Fibroblast of pulmonary artery (primary cell): Measurements from ENCODE around the gene EEA1.
"Not testable (repeated sequence)": the region's sequence is repeated elsewhere in the genome, so short reads cannot be mapped to it uniquely, and the experiment has no call there.

ENCODE experiments used
- DNase-seq: peaks from one replicate; pipeline ENCODE4 v3.0.0-alpha.2; 2010; ENCODE audit warnings: low read depth
- H3K4me3 ChIP-seq: replicated peaks from 2 replicates; pipeline ENCODE4 v1.5.1; 2011; ENCODE audit warnings: low read depth, mild to moderate bottlenecking, control low read depth, low read length, moderate library complexity
- TF ChIP-seq, protein P1 (sequence below): IDR thresholded peaks from 2 replicates; pipeline ENCODE4 v1.5.1; 2011; ENCODE audit warnings: mild to moderate bottlenecking, control low read depth, low read length, inconsistent platforms; ENCODE audit errors: missing control alignments

The EEA1 gene

DNA sequence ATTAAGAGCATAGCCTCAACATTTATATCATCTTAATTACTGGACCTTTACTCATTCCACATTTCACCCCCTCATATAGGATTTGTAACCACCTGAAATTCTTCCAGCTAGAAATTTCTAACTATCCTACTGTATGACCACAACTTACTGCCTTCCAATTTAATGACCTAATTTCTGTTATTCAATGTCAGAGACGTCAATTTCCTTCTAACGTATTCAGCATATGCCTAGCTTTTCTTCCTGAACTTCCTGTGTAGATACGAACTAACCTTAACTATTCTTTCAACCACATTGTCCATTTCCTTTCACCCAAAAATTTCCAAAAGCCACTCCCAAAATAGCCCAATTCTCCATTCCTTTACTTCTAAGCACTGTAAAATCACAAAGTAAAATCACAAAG is 108.0 kb downstream of the EEA1 start:
- DNase-seq, result no peak

DNA sequence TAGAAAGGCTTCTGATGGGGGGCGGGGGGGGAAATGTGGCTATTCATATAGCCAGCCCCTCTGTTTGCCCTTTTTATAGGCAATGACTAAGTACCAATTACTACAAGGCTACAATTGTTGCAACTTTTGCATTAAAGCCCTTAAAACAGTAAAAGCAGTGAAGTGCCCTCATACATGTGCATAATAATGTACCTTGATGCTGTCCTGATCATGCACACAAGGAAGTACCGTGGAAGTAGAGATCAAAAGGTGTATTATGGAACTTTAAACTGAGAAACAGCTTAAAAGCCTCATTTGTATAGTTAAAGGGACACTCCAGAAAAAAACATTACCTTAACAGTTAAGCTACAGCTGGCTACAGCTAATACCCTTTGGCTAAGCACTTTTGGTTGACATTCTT is 114.5 kb downstream of the EEA1 start:
- no peak for DNase-seq
- no peak overlapping the region for H3K4me3 ChIP-seq
- TF ChIP-seq, protein P1, sequence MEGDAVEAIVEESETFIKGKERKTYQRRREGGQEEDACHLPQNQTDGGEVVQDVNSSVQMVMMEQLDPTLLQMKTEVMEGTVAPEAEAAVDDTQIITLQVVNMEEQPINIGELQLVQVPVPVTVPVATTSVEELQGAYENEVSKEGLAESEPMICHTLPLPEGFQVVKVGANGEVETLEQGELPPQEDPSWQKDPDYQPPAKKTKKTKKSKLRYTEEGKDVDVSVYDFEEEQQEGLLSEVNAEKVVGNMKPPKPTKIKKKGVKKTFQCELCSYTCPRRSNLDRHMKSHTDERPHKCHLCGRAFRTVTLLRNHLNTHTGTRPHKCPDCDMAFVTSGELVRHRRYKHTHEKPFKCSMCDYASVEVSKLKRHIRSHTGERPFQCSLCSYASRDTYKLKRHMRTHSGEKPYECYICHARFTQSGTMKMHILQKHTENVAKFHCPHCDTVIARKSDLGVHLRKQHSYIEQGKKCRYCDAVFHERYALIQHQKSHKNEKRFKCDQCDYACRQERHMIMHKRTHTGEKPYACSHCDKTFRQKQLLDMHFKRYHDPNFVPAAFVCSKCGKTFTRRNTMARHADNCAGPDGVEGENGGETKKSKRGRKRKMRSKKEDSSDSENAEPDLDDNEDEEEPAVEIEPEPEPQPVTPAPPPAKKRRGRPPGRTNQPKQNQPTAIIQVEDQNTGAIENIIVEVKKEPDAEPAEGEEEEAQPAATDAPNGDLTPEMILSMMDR, result no peak

More for the DNA sequence above, 108.0 kb downstream of the EEA1 start:
- no peak overlapping the region for H3K4me3 ChIP-seq
- TF ChIP-seq, protein P1, result no peak

DNA sequence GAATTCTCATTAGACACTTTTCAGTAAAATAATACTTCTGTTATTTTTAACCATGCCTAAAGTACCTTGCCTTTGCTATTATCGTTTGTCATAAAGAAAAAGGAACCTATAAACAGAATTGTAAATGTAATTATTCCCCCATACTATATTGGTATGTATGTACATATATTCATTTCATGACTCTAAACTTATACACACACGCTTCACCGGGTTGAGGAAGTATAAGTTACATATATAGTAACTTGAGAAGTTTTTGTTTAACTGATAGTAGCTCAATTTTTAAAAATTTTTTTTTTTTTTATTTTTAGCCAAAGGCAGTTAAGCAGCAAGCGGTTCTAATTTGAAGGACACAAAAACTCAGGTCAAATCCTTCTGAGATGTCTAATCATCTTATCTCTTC is 118.7 kb downstream of the EEA1 start:
- no peak overlapping the region for H3K4me3 ChIP-seq
- DNase-seq, result no peak
- TF ChIP-seq, protein P1, result no peak

DNA sequence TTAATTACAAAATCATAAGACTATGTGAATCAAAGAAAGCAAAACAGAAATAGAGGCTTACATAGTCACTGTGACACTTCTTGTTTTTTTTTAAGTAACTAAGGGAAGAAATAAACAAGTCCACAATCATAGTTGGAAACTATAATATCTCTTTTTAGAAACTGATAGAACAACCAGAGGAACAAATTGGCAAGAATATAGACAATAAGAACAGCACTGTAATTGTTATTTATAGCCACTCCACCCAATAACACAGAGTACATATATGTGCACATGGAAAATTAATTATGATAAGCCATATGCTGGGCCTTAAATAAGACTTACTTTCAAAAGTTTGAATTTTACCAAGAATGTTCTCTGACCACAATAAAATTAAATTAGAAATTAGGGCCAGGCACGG is 125.2 kb downstream of the EEA1 start:
- no peak for DNase-seq
- TF ChIP-seq, protein P1, result no peak
- H3K4me3 ChIP-seq, result no peak overlapping the region

DNA sequence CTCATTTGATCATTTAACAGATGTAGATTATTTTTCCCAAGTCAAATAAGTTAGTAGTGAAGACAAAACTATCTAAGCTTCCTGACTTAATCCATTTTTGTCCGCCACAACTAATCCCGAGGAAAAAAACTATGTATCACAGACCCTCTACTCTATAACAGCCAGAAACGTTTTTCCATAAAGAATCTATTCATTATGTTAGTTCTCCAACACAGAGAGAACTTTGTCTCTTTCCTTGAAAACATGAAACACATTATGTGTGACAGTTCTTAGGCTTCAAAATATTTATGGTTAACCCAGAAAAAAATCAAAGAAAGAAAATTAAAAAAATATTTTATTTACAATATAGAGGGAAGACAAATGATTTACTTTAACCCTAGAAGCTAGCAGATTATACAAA is 126.2 kb downstream of the EEA1 start:
- no peak overlapping the region for H3K4me3 ChIP-seq
- no peak for DNase-seq
- TF ChIP-seq, protein P1, result no peak

DNA sequence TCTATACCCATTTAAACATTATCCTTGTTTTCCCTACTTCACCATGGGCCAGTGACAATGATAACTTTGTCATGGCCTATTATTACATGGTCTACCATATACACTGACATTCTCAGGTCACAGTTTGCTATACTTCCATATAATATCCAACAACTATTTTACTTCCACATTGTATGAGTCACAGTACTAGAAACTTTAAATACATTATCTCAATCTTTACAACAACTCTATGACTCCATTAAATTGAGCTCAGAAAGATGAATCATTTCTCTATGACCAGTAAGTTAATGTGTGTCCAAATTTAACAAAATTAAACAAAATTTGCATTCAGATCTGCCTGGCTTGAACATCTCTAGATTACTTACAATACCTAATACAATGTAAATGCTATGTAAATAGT is 132.4 kb downstream of the EEA1 start:
- TF ChIP-seq, protein P1, result no peak
- no peak for DNase-seq
- no peak overlapping the region for H3K4me3 ChIP-seq

DNA sequence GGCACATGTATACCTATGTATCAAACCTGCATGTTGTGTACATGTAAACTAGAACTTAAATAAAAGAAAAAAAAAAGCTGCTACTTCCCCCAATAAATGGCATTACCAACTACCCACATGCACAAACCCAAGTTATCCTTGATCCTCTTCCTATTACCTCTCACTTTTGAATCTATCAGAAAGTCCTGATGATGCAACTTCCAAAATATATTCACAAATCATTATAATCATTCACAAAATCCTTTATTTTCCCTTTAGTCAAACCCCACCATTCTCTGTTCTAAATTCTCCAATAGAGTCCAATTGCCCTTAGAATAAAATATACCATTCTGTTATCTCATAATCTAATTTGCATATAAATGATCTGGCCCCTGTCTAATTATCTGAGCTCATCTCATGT is 134.3 kb downstream of the EEA1 start:
- no peak for DNase-seq
- H3K4me3 ChIP-seq, result no peak overlapping the region
- TF ChIP-seq, protein P1, result no peak

DNA sequence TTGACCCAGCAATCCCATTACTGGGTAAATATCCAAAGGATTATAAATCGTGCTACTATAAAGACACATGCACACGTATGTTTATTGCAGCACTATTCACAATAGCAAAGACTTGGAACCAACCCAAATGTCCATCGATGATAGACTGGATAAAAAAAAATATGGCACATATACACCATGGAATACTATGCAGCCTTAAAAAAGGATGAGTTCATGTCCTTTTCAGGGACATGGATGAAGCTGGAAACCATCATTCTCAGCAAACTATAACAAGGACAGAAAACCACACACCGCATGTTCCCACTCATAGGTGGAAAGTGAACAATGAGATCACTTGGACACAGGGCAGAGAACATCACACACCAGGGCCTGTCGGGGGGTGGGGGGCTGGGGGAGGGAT is 134.7 kb downstream of the EEA1 start:
- not testable (repeated sequence) for H3K4me3 ChIP-seq, DNase-seq
